GM19324 (cell line): ENCODE results near the gene ZNF219.

Experiments
- ATAC-seq: cut with Tn5 transposase; IDR thresholded peaks from one replicate; pipeline ENCODE4 v1.9.1; 2021; ENCODE audit warnings: mild to moderate bottlenecking, moderate library complexity; ENCODE audit not compliant: unreplicated experiment, low FRiP score

ZNF219 gene

GRCh38 chr14:21102521-21103410 is 4.3 kb upstream of the ZNF219 start:
- ATAC-seq, result no peak

GRCh38 chr14:21101802-21102413 is 3.5 kb upstream of the ZNF219 start:
- ATAC-seq, result no peak

- no peak for ATAC-seq
Observed at GRCh38 chr14:21100931-21101330, 2.5 kb upstream of the ZNF219 start, which contains the start of gene TMEM253. Gene TMEM253 (plus strand): TSS chr14:21101066. CDS start chr14:21101344, 278 bp downstream.

- ATAC-seq, result no peak
Observed at GRCh38 chr14:21099596-21099985, 1.1 kb upstream of the ZNF219 start.

- ATAC-seq, result no peak
Observed at GRCh38 chr14:21098892-21099595, 589 bp upstream of the ZNF219 start.

GRCh38 chr14:21097636-21098075 is 799 bp downstream of the ZNF219 start:
- no peak for ATAC-seq

- no peak for ATAC-seq
Observed at GRCh38 chr14:21096978-21097635, 1.3 kb downstream of the ZNF219 start.

GRCh38 chr14:21096438-21096837 is 2.0 kb downstream of the ZNF219 start:
- ATAC-seq, result no peak

GRCh38 chr14:21095430-21096205 is 2.8 kb downstream of the ZNF219 start:
- ATAC-seq, result no peak

GRCh38 chr14:21093769-21094681 is 4.4 kb downstream of the ZNF219 start:
- no peak for ATAC-seq

- ATAC-seq, result no peak
Observed at GRCh38 chr14:21093018-21093417, 5.4 kb downstream of the ZNF219 start.

GRCh38 chr14:21092273-21093011 is 6.0 kb downstream of the ZNF219 start:
- ATAC-seq, result peak; percentile 73

- no peak for ATAC-seq
Observed at GRCh38 chr14:21091821-21092272, 6.6 kb downstream of the ZNF219 start.

GRCh38 chr14:21090940-21091663 is 7.4 kb downstream of the ZNF219 start:
- ATAC-seq, result no peak

GRCh38 chr14:21090194-21090939 is 8.1 kb downstream of the ZNF219 start:
- ATAC-seq, result no peak

- ATAC-seq, result no peak
Observed at GRCh38 chr14:21089877-21090193, 8.6 kb downstream of the ZNF219 start.

- ATAC-seq, result no peak
Observed at GRCh38 chr14:21089271-21089670, 9.2 kb downstream of the ZNF219 start.
